D721Med (cell line): ENCODE results near the gene SLC9A9.
A peak's percentile ranks its signal among the peaks of the same experiment; 100 is the strongest.

Source experiments
- DNase-seq: peaks from one replicate; pipeline ENCODE4 v3.0.0; 2011; ENCODE audit warnings: low spot score; ENCODE audit not compliant: insufficient read length
- FAIRE-seq: peaks from 2 replicates; lab custom pipeline; 2011; peaks lifted over from hg19 to GRCh38; lab: Jason Lieb, UNC
- CTCF ChIP-seq: IDR thresholded peaks from 2 replicates; pipeline ENCODE4 v1.5.1; 2012; ENCODE audit warnings: mild to moderate bottlenecking, control low read depth; ENCODE audit not compliant: insufficient read depth; ENCODE audit errors: missing control alignments

SLC9A9 gene

GRCh38 chr3:143783851-143784370 lies 64.4 kb downstream of the SLC9A9 start:
- no peak for FAIRE-seq
- TF ChIP-seq CTCF, result no peak
- DNase-seq, result no peak

GRCh38 chr3:143775459-143775858 lies 72.8 kb downstream of the SLC9A9 start:
- DNase-seq, result peak; percentile 36
- FAIRE-seq, result peak; percentile 80
- peak; percentile 60 for TF ChIP-seq CTCF

DNA sequence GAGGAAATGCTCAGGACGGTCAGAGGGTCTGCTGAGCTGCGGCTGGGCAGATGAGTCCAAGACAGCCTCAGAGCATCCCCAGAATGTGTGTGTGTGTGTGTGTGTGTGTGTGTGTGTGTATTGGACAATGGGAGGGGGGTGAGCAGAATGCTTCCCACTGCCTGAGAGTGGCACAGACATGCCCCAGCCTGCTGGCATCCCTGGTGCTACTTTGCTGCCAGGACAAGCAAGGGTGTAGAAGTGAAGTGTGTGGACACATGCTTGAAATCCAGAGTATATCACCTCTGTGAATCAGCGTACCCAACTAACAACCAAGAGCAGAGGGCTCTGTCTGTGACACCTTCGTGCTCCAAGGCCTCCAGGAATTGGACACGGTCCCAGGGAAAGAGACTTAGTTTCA lies 76.3 kb downstream of the SLC9A9 start:
- no peak for DNase-seq
- TF ChIP-seq CTCF, result no peak
- FAIRE-seq, result no peak

DNA sequence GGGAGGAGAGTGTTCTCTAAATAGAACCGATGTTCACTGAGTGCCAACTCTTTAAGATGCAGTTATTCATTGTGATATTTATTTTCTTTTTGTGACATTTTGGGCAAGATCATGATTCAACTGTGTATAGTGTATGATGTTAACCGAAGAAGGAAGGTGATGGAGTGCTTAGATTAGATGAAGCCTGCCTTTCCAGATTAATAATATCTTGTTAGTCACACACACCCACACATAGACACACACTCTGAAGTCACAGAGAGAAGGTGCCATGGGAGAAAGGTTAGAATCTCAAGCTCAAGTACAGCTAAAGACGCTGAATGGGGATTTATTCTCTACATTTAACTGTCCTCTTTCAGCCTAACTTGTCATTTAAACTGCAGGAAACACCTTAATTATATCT lies 77.0 kb downstream of the SLC9A9 start:
- FAIRE-seq (no peak), DNase-seq (no peak)
- TF ChIP-seq CTCF, result no peak

- DNase-seq, result no peak
- TF ChIP-seq CTCF, result no peak
- no peak for FAIRE-seq
Observed at GRCh38 chr3:143770391-143770790, 77.9 kb downstream of the SLC9A9 start.

DNA sequence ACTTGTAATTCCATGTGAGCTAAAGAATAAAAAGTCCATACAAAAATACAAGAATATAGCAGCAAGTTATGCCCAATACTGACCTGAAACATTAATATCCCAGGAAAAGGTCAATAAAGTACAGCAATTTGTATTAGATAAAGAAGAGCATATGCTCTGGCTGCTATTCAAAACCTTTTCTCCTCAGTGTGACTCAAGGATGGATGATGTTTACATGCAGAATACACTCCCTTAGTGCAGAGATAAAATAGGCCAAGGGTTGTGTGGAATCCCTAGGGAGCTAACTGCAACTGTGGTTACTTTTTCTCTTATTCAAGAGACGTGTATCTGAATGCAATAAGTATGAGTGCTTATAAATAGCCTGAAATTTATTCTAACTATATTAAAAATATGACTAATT lies 78.7 kb downstream of the SLC9A9 start:
- TF ChIP-seq CTCF, result no peak
- FAIRE-seq (no peak), DNase-seq (no peak)

- no peak for FAIRE-seq
- DNase-seq, result no peak
- TF ChIP-seq CTCF, result no peak
Observed at GRCh38 chr3:143764840-143765239, 83.4 kb downstream of the SLC9A9 start.
